Activated gamma-delta T cell treated with anti-CD3 and anti-CD28 coated beads, Interleukin-2, amount 50 U/mL, for 16 hours (primary cell): Measurements from ENCODE around the gene KHDC1L.
"Not testable (repeated sequence)": the region's sequence is repeated elsewhere in the genome, so short reads cannot be mapped to it uniquely, and the experiment has no call there.

Source experiments
- DNase-seq: peaks from one replicate; pipeline ENCODE4 v3.0.0-alpha.2; 2020; ENCODE audit warnings: low read depth

Gene KHDC1L

GRCh38 chr6:73204252-73204651, 21.0 kb downstream of the KHDC1L start:
- DNase-seq, result no peak

- no peak for DNase-seq
Observed at GRCh38 chr6:73203098-73203497, 22.2 kb downstream of the KHDC1L start.

GRCh38 chr6:73200735-73201134, 24.6 kb downstream of the KHDC1L start:
- no peak for DNase-seq

- no peak for DNase-seq
Observed at GRCh38 chr6:73200247-73200646, 25.0 kb downstream of the KHDC1L start.

- no peak for DNase-seq
Observed at GRCh38 chr6:73194744-73195143, 30.6 kb downstream of the KHDC1L start.

GRCh38 chr6:73193302-73193701, 32.0 kb downstream of the KHDC1L start:
- DNase-seq, result not testable (repeated sequence)

- no peak for DNase-seq
Observed at GRCh38 chr6:73182021-73182607, 43.2 kb downstream of the KHDC1L start.

GRCh38 chr6:73180763-73181619, 44.3 kb downstream of the KHDC1L start:
- no peak for DNase-seq

- DNase-seq, result no peak
Observed at GRCh38 chr6:73180076-73180738, 45.1 kb downstream of the KHDC1L start.

- DNase-seq, result no peak
Observed at GRCh38 chr6:73177221-73177944, 47.9 kb downstream of the KHDC1L start.

GRCh38 chr6:73176057-73176456, 49.2 kb downstream of the KHDC1L start:
- DNase-seq, result no peak

- no peak for DNase-seq
Observed at GRCh38 chr6:73174646-73175045, 50.6 kb downstream of the KHDC1L start.
